IMR-90 (cell line): ENCODE results near the gene SLC26A11. TPM values are rescaled to one million over a fixed set of nuclear protein-coding genes. Genes with fewer than 3 reads are reported as not detected.

ENCODE experiments used
- ATAC-seq: fragments of 200-7000 bp; cut with Tn5 transposase; 2 replicates; pipeline ENCODE4 v1.9.1; 2020; ENCODE audit warnings: low read depth, mild to moderate bottlenecking, moderate library complexity
- BruUV-seq: library from RNA; stranded (reverse); fragments of 400-500 nt; replicated peaks from 2 replicates; lab custom pipeline; 2021; lab: Mats Ljungman, UMichigan
- CTCF ChIA-PET: fragments of 300-600 bp; formaldehyde crosslinking; extraction: SDS; loops from one replicate; lab custom pipeline; 2021; ENCODE audit warnings: antibody characterized with exemption; lab: Yijun Ruan, JAX
- POLR2A ChIA-PET: fragments of 300-600 bp; sonication (Branson Sonifier 250); formaldehyde crosslinking; loops from one replicate; lab custom pipeline; 2022; ENCODE audit warnings: antibody characterized with exemption; ENCODE audit not compliant: unreplicated experiment; lab: Charles Lee
- DNase-seq: peaks from one replicate; pipeline ENCODE4 v3.0.0; 2013
- H2AFZ ChIP-seq: replicated peaks from 2 replicates; pipeline ENCODE3; 2013; ENCODE audit warnings: low read length, mild to moderate bottlenecking; ENCODE audit not compliant: poor library complexity
- H2AK5ac ChIP-seq: 2 replicates; pipeline ENCODE4 v1.6.1; 2013; ENCODE audit warnings: low read depth, low read length, inconsistent platforms
- H2AK9ac ChIP-seq: replicated peaks from 2 replicates; pipeline ENCODE3; 2013; ENCODE audit warnings: mild to moderate bottlenecking, low read depth, low read length, moderate library complexity; ENCODE audit not compliant: poor library complexity
- H2BK120ac ChIP-seq: 2 replicates; pipeline ENCODE4 v1.6.1; 2013; ENCODE audit warnings: low read depth, low read length, inconsistent platforms
- H2BK15ac ChIP-seq: 3 replicates; pipeline ENCODE4 v1.6.1; 2013; ENCODE audit warnings: low read depth, low read length, inconsistent platforms
- H2BK20ac ChIP-seq: 2 replicates; pipeline ENCODE4 v1.6.1; 2013; ENCODE audit warnings: low read depth, mild to moderate bottlenecking, inconsistent platforms, low read length, moderate library complexity
- H2BK5ac ChIP-seq: 2 replicates; pipeline ENCODE4 v1.6.1; 2013; ENCODE audit warnings: mild to moderate bottlenecking, low read depth, low read length, inconsistent platforms; ENCODE audit not compliant: poor library complexity, severe bottlenecking
- H3K14ac ChIP-seq: replicated peaks from 2 replicates; pipeline ENCODE4 v1.6.1; 2013; ENCODE audit warnings: low read depth, low read length, inconsistent platforms
- H3K18ac ChIP-seq: 2 replicates; pipeline ENCODE4 v1.6.1; 2013; ENCODE audit warnings: low read depth, low read length, control low read depth
- H3K23ac ChIP-seq: 2 replicates; pipeline ENCODE4 v1.6.1; 2013; ENCODE audit warnings: low read depth, low read length, inconsistent platforms
- H3K27ac ChIP-seq: 2 replicates; pipeline ENCODE4 v1.5.1; 2013; ENCODE audit warnings: mild to moderate bottlenecking, control low read depth, low read length; ENCODE audit not compliant: insufficient read depth
- H3K27me3 ChIP-seq: 2 replicates; pipeline ENCODE4 v1.6.1; 2013; ENCODE audit warnings: low read length; ENCODE audit not compliant: control insufficient read depth, insufficient read depth
- H3K36me3 ChIP-seq: 2 replicates; pipeline ENCODE4 v1.6.1; 2013; ENCODE audit warnings: low read length, mixed read lengths; ENCODE audit not compliant: control insufficient read depth, insufficient read depth
- H3K4ac ChIP-seq: 2 replicates; pipeline ENCODE4 v1.6.1; 2013; ENCODE audit warnings: low read depth, low read length, inconsistent platforms
- H3K4me1 ChIP-seq: 2 replicates; pipeline ENCODE4 v1.6.1; 2013; ENCODE audit warnings: low read length, mixed read lengths; ENCODE audit not compliant: control insufficient read depth, insufficient read depth
- H3K4me2 ChIP-seq: 2 replicates; pipeline ENCODE4 v1.6.1; 2013; ENCODE audit warnings: low read depth, mild to moderate bottlenecking, control low read depth, low read length, moderate library complexity
- H3K4me3 ChIP-seq: 2 replicates; pipeline ENCODE4 v1.5.1; 2013; ENCODE audit warnings: low read depth, mild to moderate bottlenecking, control low read depth, low read length, moderate library complexity; ENCODE audit not compliant: insufficient read depth
- H3K56ac ChIP-seq: 2 replicates; pipeline ENCODE4 v1.6.1; 2013; ENCODE audit warnings: low read length, inconsistent platforms; ENCODE audit not compliant: insufficient read depth; ENCODE audit errors: extremely low read depth
- H3K79me1 ChIP-seq, 2 experiments: 2 replicates each; pipeline ENCODE4 v1.6.1; 2013; ENCODE audit warnings: low read length in 2 of 2, inconsistent platforms in 1 of 2, low read depth in 1 of 2
- H3K9ac ChIP-seq: 2 replicates; pipeline ENCODE4 v1.6.1; 2013; ENCODE audit warnings: low read depth, low read length, control low read depth
- H3K9me1 ChIP-seq: 2 replicates; pipeline ENCODE4 v1.6.1; 2013; ENCODE audit warnings: low read length, inconsistent platforms; ENCODE audit not compliant: insufficient read depth
- H3K9me3 ChIP-seq: 2 replicates; pipeline ENCODE4 v1.6.1; 2013; ENCODE audit warnings: low read length; ENCODE audit not compliant: control insufficient read depth, insufficient read depth
- H4K20me1 ChIP-seq: 2 replicates; pipeline ENCODE4 v1.6.1; 2013; ENCODE audit warnings: low read length, inconsistent platforms; ENCODE audit not compliant: insufficient read depth
- H4K5ac ChIP-seq: 2 replicates; pipeline ENCODE4 v1.6.1; 2013; ENCODE audit warnings: mild to moderate bottlenecking, low read depth, low read length, control low read depth
- H4K8ac ChIP-seq, 2 experiments: 2 replicates each; pipeline ENCODE4 v1.6.1; 2013; ENCODE audit warnings: low read depth in 2 of 2, low read length in 2 of 2, control low read depth in 1 of 2, inconsistent platforms in 1 of 2
- H4K91ac ChIP-seq: 2 replicates; pipeline ENCODE4 v1.6.1; 2013; ENCODE audit warnings: low read depth, low read length, inconsistent platforms; ENCODE audit not compliant: insufficient read depth
- BHLHE40 ChIP-seq: fragments of 150-350 bp; IDR thresholded peaks from 2 replicates; pipeline ENCODE4 v1.6.1; 2016; ENCODE audit warnings: mild to moderate bottlenecking, low read depth, low read length
- CEBPB ChIP-seq: IDR thresholded peaks from 2 replicates; pipeline ENCODE4 v1.6.1; 2012; ENCODE audit warnings: low read depth, low read length, improper control_type of control experiment
- CHD1 ChIP-seq: IDR thresholded peaks from 2 replicates; pipeline ENCODE4 v1.6.1; 2012; ENCODE audit warnings: low read depth, low read length, improper control_type of control experiment
- FOS ChIP-seq: fragments of 150-350 bp; IDR thresholded peaks from 2 replicates; pipeline ENCODE4 v1.6.1; 2016; ENCODE audit warnings: low read depth, low read length
- MAFK ChIP-seq: IDR thresholded peaks from 2 replicates; pipeline ENCODE4 v1.6.1; 2012; ENCODE audit warnings: low read depth, low read length, improper control_type of control experiment
- MAZ ChIP-seq: IDR thresholded peaks from 2 replicates; pipeline ENCODE4 v1.6.1; 2012; ENCODE audit warnings: low read depth, mild to moderate bottlenecking, low read length, improper control_type of control experiment, moderate library complexity, borderline replicate concordance
- MXI1 ChIP-seq: IDR thresholded peaks from 2 replicates; pipeline ENCODE4 v1.6.1; 2012; ENCODE audit warnings: low read depth, mild to moderate bottlenecking, low read length, moderate library complexity, borderline replicate concordance
- NFE2L2 ChIP-seq: fragments of 150-350 bp; IDR thresholded peaks from 2 replicates; pipeline ENCODE4 v1.6.1; 2016; ENCODE audit warnings: low read depth, mild to moderate bottlenecking, low read length
- POLR2A ChIP-seq: IDR thresholded peaks from 2 replicates; pipeline ENCODE4 v1.6.1; 2012; ENCODE audit warnings: mild to moderate bottlenecking, low read depth, low read length
- RAD21 ChIP-seq: IDR thresholded peaks from 2 replicates; pipeline ENCODE4 v1.6.1; 2012; ENCODE audit warnings: low read length, improper control_type of control experiment
- RCOR1 ChIP-seq: IDR thresholded peaks from 2 replicates; pipeline ENCODE4 v1.6.1; 2012; ENCODE audit warnings: mild to moderate bottlenecking, low read length, improper control_type of control experiment; ENCODE audit not compliant: insufficient replicate concordance
- RFX5 ChIP-seq: IDR thresholded peaks from 2 replicates; pipeline ENCODE4 v1.8.0; 2012; ENCODE audit warnings: low read depth, mild to moderate bottlenecking, low read length, moderate library complexity
- SMC3 ChIP-seq: fragments of 150-350 bp; IDR thresholded peaks from 2 replicates; pipeline ENCODE4 v1.6.1; 2016; ENCODE audit warnings: low read depth, mild to moderate bottlenecking, antibody characterized with exemption, low read length, moderate library complexity
- WGBS, 2 experiments: methylation state at CpG; one replicate each; pipeline versions ENCODE4 v1.1.5 to v1.1.7; 2013; ENCODE audit warnings: missing lambda C conversion rate in 2 of 2; ENCODE audit not compliant: insufficient read length in 1 of 2; ENCODE audit errors: extremely low coverage in 2 of 2; 5-methylcytosine and 5-hydroxymethylcytosine counted together
- dilution Hi-C: fragments of 300-500 bp; cut with HindIII; formaldehyde crosslinking; loops from one replicate; pipeline ENCODE4 v1.14.3; 2018; ENCODE audit warnings: low sequenced_read_pairs; ENCODE audit not compliant: unreplicated experiment
- in situ Hi-C: fragments of 300-500 bp; cut with MboI; formaldehyde crosslinking; loops from 3 replicates; pipeline ENCODE4 v1.14.3; 2019; ENCODE audit warnings: low sequenced_read_pairs, inconsistent platforms, mixed read lengths
- intact Hi-C: fragments of 100-400 bp; cut with micrococcal nuclease; formaldehyde crosslinking; loops from 2 replicates; pipeline ENCODE4 v1.10.0; 2022
- polyA plus RNA-seq, 3 experiments: library from polyadenylated mRNA; depleted of rRNA; stranded (reverse); fragments of >200 nt; gene quantifications; 2 replicates each; pipeline ENCODE4 v1.2.3, GENCODE V29; 2012; ENCODE audit warnings: low replicate concordance in 1 of 3
- total RNA-seq: library from RNA; depleted of rRNA; stranded (reverse); fragments of >200 nt; gene quantifications from 2 replicates; pipeline ENCODE4 v1.2.3, GENCODE V29; 2012
- TF ChIP-seq, protein P1 (sequence below): fragments of 150-350 bp; IDR thresholded peaks from 2 replicates; pipeline ENCODE4 v1.6.1; 2017; ENCODE audit warnings: mild to moderate bottlenecking, antibody characterized with exemption, low read length, low read depth
- TF ChIP-seq, protein P2 (sequence below): fragments of 150-350 bp; IDR thresholded peaks from 2 replicates; pipeline ENCODE4 v1.6.1; 2016; ENCODE audit warnings: low read depth, mild to moderate bottlenecking, low read length, moderate library complexity, borderline replicate concordance
- TF ChIP-seq, protein P3 (sequence below): conservative IDR thresholded peaks from 2 replicates; pipeline ENCODE4 v1.5.1; 2012; ENCODE audit warnings: mild to moderate bottlenecking, low read depth, low read length, improper control_type of control experiment

Gene SLC26A11
- total and polyA plus RNA-seq, 2 of the 4 experiments (the other 2 are of a cell fraction), result 3.2 to 15.6 TPM

DNA sequence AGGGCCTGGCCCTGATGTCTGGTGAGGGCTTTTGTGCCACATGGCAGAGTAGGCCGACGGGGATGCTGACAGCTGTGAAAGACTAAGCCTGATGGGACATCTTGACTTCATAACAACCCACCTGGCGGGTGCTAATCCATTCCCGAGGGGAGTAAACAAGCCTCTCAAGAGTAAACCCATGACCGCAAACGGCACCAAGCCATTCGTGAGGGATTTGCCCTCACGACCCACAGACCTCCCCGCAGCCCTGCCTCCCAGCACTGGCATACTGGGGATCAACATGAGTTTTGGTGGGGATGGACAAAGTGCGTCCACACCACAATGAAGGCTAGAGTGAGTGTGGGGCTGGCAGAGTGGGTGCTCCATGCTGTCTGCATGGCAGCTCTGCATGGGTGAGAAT is 52.1 kb downstream of the SLC26A11 start:
- Histone ChIP-seq H3K4me1 (no peaks in the 10 kb centered on the region), H2AK5ac (no peak overlapping the region), H3K18ac (no peak overlapping the region), H3K14ac (no peak overlapping the region), H2BK120ac (no peak overlapping the region), H4K8ac (no peak overlapping the region), H3K4me2 (no peak overlapping the region), H4K91ac (no peak overlapping the region), H4K5ac (no peak overlapping the region), H2AFZ (no peak overlapping the region), H3K36me3 (peaks cover 41% of the 10 kb centered on the region), H3K27me3 (no peaks in the 10 kb centered on the region), H3K27ac (no peak overlapping the region), H3K4ac (no peak overlapping the region), H3K9me1 (peaks cover 13% of the 10 kb centered on the region), H3K23ac (no peak overlapping the region), H2BK15ac (no peak overlapping the region), H3K9me3 (no peaks in the 10 kb centered on the region), H2BK20ac (no peak overlapping the region), H4K20me1 (peaks cover 16% of the 10 kb centered on the region; the same call in 1 of the 2 replicates), H3K4me3 (no peak overlapping the region), H2AK9ac (no peak overlapping the region), H3K56ac (no peak overlapping the region), H3K79me1 (peaks cover 10 to 45% of the 10 kb centered on the region in 2 experiments), H3K9ac (no peak overlapping the region), H2BK5ac (no peak overlapping the region)
- TF ChIP-seq MAZ, result no peak
- TF ChIP-seq, protein P1, sequence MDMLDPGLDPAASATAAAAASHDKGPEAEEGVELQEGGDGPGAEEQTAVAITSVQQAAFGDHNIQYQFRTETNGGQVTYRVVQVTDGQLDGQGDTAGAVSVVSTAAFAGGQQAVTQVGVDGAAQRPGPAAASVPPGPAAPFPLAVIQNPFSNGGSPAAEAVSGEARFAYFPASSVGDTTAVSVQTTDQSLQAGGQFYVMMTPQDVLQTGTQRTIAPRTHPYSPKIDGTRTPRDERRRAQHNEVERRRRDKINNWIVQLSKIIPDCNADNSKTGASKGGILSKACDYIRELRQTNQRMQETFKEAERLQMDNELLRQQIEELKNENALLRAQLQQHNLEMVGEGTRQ, result no peak
- no peak for TF ChIP-seq MAFK
- TF ChIP-seq RAD21, result no peak
- TF ChIP-seq, protein P2, sequence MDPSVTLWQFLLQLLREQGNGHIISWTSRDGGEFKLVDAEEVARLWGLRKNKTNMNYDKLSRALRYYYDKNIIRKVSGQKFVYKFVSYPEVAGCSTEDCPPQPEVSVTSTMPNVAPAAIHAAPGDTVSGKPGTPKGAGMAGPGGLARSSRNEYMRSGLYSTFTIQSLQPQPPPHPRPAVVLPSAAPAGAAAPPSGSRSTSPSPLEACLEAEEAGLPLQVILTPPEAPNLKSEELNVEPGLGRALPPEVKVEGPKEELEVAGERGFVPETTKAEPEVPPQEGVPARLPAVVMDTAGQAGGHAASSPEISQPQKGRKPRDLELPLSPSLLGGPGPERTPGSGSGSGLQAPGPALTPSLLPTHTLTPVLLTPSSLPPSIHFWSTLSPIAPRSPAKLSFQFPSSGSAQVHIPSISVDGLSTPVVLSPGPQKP, result no peak
- TF ChIP-seq CHD1, result no peak
- TF ChIP-seq RCOR1, result no peak
- no peak for TF ChIP-seq CEBPB
- no peak for TF ChIP-seq RFX5
- TF ChIP-seq MXI1, result no peak
- no peak for TF ChIP-seq FOS
- no peak for TF ChIP-seq POLR2A
- no peak for TF ChIP-seq NFE2L2
- no peak for TF ChIP-seq BHLHE40
- TF ChIP-seq, protein P3, sequence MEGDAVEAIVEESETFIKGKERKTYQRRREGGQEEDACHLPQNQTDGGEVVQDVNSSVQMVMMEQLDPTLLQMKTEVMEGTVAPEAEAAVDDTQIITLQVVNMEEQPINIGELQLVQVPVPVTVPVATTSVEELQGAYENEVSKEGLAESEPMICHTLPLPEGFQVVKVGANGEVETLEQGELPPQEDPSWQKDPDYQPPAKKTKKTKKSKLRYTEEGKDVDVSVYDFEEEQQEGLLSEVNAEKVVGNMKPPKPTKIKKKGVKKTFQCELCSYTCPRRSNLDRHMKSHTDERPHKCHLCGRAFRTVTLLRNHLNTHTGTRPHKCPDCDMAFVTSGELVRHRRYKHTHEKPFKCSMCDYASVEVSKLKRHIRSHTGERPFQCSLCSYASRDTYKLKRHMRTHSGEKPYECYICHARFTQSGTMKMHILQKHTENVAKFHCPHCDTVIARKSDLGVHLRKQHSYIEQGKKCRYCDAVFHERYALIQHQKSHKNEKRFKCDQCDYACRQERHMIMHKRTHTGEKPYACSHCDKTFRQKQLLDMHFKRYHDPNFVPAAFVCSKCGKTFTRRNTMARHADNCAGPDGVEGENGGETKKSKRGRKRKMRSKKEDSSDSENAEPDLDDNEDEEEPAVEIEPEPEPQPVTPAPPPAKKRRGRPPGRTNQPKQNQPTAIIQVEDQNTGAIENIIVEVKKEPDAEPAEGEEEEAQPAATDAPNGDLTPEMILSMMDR, result no peak
- no peak for TF ChIP-seq SMC3
- CTCF ChIA-PET, result no interaction called here
- WGBS, 2 experiments, result 79% methylated on average over 5 of the region's 10 CpGs; no CpG with 5 or more reads in 1 of the 2 experiments
- in situ Hi-C loops, result no loop called here
- dilution Hi-C loops, result no loop called here
- DNase-seq (no peak), ATAC-seq (no peak)
- POLR2A ChIA-PET, result no interaction called here
- no TSS peak for BruUV-seq
- intact Hi-C loops, result no loop called here
